Measurements from ENCODE around the gene ATP1A1. TPM values are rescaled to one million over a fixed set of nuclear protein-coding genes. Genes with fewer than 3 reads are reported as not detected.
A peak's percentile ranks its signal among the peaks of the same experiment; 100 is the strongest.

The ATP1A1 gene
- total RNA-seq, 4 donors from 2014 or later: 324 to 3,097 (median 1,990) TPM

DNA sequence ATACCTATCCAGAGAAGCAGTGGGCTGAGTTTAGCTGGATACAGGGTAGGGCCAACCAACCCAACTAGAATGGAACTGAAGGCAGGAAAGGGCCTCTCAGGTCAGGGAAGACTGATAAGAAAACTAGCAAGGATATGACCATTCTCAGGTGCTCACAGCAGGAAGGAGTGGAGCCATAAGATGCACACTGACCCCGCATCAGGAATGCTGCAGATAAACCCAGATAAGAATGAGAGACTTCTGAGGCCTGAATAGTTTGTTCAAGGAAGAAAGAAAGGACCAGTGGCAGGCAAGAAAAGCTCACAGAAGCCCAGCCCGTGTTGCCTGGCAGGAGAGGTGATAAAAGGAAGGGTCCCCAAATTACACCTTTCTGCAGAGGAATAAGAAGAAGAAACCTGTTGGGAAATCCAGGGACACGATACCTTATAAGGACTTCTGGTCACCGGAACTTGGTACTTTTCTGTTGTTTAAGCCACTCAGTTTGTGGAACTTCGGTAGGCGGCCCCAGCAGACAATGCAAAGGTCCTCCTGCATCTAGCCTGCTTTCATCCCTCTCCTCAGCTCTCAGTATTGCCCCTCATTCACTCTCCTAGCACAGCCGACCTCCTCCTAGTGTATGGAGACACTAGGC is 58.9 kb downstream of the ATP1A1 start:
- peaks cover 0 to 11% (median 5%) of the 10 kb centered on the region in 4 donors for H3K4me1 ChIP-seq
- H3K9me3 ChIP-seq: no peaks in the 10 kb centered on the region
- no peak overlapping the region for H3K4me3 ChIP-seq
- 81 to 95% methylated on average over 6 to 7 of the region's 7 CpGs for WGBS, 2 donors (ENCODE audit: low coverage in 1 of 2)
- intact Hi-C loops (cut with DNase I; ENCODE audit: low total_unique reads) (no loop called here), in situ Hi-C loops (cut with MboI; ENCODE audit: low pct_ligation_motif_present in 1 of 4, low pct_unique_long_range_greater_than_20kb in 1 of 4, low sequenced_read_pairs in 3 of 4) (no loop called here)
- H3K36me3 ChIP-seq: no peaks in the 10 kb centered on the region
- H3K27ac ChIP-seq: no peak overlapping the region
- no peaks in the 10 kb centered on the region for H3K27me3 ChIP-seq
- DNase-seq: no peak
- TF ChIP-seq, protein P1, sequence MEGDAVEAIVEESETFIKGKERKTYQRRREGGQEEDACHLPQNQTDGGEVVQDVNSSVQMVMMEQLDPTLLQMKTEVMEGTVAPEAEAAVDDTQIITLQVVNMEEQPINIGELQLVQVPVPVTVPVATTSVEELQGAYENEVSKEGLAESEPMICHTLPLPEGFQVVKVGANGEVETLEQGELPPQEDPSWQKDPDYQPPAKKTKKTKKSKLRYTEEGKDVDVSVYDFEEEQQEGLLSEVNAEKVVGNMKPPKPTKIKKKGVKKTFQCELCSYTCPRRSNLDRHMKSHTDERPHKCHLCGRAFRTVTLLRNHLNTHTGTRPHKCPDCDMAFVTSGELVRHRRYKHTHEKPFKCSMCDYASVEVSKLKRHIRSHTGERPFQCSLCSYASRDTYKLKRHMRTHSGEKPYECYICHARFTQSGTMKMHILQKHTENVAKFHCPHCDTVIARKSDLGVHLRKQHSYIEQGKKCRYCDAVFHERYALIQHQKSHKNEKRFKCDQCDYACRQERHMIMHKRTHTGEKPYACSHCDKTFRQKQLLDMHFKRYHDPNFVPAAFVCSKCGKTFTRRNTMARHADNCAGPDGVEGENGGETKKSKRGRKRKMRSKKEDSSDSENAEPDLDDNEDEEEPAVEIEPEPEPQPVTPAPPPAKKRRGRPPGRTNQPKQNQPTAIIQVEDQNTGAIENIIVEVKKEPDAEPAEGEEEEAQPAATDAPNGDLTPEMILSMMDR (IDR thresholded peaks at IDR 0.05): no peak
- TF ChIP-seq POLR2A (IDR thresholded peaks at IDR 0.05) (no peak), POLR2AphosphoS5 (IDR thresholded peaks at IDR 0.05) (no peak), EP300 (IDR thresholded peaks at IDR 0.05; ENCODE audit: low read depth) (no peak)

DNA sequence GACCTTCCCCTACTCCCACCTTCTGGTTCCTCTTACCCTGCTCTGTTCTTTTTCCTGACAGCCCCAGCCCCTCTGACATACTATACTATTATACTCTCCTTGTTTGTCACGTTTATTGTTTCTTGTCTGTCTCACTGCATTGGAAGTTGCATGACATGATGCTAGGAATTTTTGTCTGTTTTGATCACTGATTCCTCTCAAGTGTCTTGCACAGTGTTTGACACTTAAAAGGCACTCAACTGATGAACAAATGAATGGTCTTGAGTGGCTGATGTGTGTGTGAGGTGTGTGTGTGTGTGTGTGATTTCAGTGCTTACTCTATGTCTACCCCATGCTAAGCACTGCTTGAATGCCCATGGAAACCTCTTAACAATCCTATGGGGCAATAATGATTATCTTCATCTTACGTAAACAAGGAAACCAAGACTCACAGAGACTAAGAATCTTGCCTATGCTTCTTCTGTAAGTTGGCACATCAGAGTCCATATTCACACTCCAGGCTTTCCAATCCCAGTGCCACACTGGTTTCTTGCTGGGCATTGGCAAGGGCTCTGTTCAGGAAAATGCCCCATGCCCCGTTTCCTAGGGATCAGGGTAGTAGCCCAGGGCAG is 59.7 kb downstream of the ATP1A1 start:
- DNase-seq: no peak
- Histone ChIP-seq H3K9me3 (no peaks in the 10 kb centered on the region), H3K4me3 (no peak overlapping the region), H3K36me3 (no peaks in the 10 kb centered on the region), H3K4me1 (peaks cover 0 to 11% (median 5%) of the 10 kb centered on the region in 4 donors), H3K27me3 (no peaks in the 10 kb centered on the region), H3K27ac (peak overlapping the region in 3 of 4 donors; percentile 7 to 56 (median 33))
- intact Hi-C loops (cut with DNase I; ENCODE audit: low total_unique reads): no loop called here
- 0 to 53% methylated on average over 1 to 3 of the region's 3 CpGs for WGBS, 2 donors (ENCODE audit: low coverage in 1 of 2)
- TF ChIP-seq POLR2AphosphoS5 (IDR thresholded peaks at IDR 0.05): no peak
- no peak for TF ChIP-seq EP300 (IDR thresholded peaks at IDR 0.05; ENCODE audit: low read depth)
- TF ChIP-seq POLR2A (IDR thresholded peaks at IDR 0.05): no peak
- TF ChIP-seq, protein P1 (IDR thresholded peaks at IDR 0.05): no peak
- in situ Hi-C loops (cut with MboI; ENCODE audit: low pct_ligation_motif_present in 1 of 4, low pct_unique_long_range_greater_than_20kb in 1 of 4, low sequenced_read_pairs in 3 of 4): no loop called here

GRCh38 chr1:116433275-116434257 is 60.5 kb downstream of the ATP1A1 start:
- in situ Hi-C loops (cut with MboI; ENCODE audit: low pct_ligation_motif_present in 1 of 4, low pct_unique_long_range_greater_than_20kb in 1 of 4, low sequenced_read_pairs in 3 of 4): no loop called here
- DNase-seq: peak; percentile 60
- TF ChIP-seq POLR2AphosphoS5 (IDR thresholded peaks at IDR 0.05) (no peak), EP300 (IDR thresholded peaks at IDR 0.05; ENCODE audit: low read depth) (no peak), POLR2A (IDR thresholded peaks at IDR 0.05) (no peak)
- TF ChIP-seq, protein P1 (IDR thresholded peaks at IDR 0.05): no peak
- Histone ChIP-seq H3K9me3 (no peaks in the 10 kb centered on the region), H3K4me1 (peaks cover 0 to 11% (median 5%) of the 10 kb centered on the region in 4 donors), H3K36me3 (no peaks in the 10 kb centered on the region), H3K4me3 (no peak overlapping the region), H3K27me3 (no peaks in the 10 kb centered on the region), H3K27ac (peak overlapping the region; percentile 5 to 56 (median 32))
- intact Hi-C loops (cut with DNase I; ENCODE audit: low total_unique reads): no loop called here
- WGBS, 2 donors (ENCODE audit: low coverage in 1 of 2): 51% methylated on average over 13 of the region's 13 CpGs; no CpG with 5 or more reads in 1 of the 2 donors

- in situ Hi-C loops (cut with MboI; ENCODE audit: low pct_ligation_motif_present in 1 of 4, low pct_unique_long_range_greater_than_20kb in 1 of 4, low sequenced_read_pairs in 3 of 4): no loop called here
These were observed 61.8 kb downstream of the ATP1A1 start for GRCh38 chr1:116434849-116435248.

More at GRCh38 chr1:116434849-116435248, 61.8 kb downstream of the ATP1A1 start:
- Histone ChIP-seq H3K36me3 (no peaks in the 10 kb centered on the region), H3K4me3 (no peak overlapping the region), H3K27me3 (no peaks in the 10 kb centered on the region), H3K4me1 (peaks cover 0 to 11% (median 5%) of the 10 kb centered on the region in 4 donors), H3K9me3 (no peaks in the 10 kb centered on the region), H3K27ac (no peak overlapping the region)
- DNase-seq: no peak
- 65 to 84% methylated on average over 3 of the region's 3 CpGs for WGBS, 2 donors (ENCODE audit: low coverage in 1 of 2)
- intact Hi-C loops (cut with DNase I; ENCODE audit: low total_unique reads): no loop called here
- no peak for TF ChIP-seq POLR2AphosphoS5 (IDR thresholded peaks at IDR 0.05)
- TF ChIP-seq EP300 (IDR thresholded peaks at IDR 0.05; ENCODE audit: low read depth): no peak
- TF ChIP-seq, protein P1 (IDR thresholded peaks at IDR 0.05): no peak
